ENCODE results near the gene GCC2. TPM values are rescaled to one million over a fixed set of nuclear protein-coding genes. Genes with fewer than 3 reads are reported as not detected.

The GCC2 gene
- total and polyA plus RNA-seq, 2 experiments from 2014 or later: 39.4 to 48.1 TPM

DNA sequence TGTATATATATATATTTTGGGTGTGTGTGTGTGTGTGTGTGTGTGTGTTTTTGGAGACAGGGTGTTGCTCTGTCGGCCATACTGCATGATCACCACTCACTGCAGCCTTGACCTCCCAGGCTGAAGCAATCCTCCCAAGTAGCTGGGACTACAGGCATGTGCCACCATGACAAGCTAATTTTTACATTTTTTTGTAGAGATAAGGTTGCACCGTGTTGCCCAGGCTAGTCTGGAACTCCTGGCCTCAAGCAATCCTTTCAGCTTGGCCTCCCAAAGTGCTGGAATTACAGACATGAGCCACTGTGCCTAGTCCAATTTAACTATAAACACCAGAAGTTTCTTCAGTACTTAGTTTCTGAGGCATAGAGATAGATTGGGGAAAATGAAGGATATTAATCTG lies 103.6 kb downstream of the GCC2 start:
- WGBS (ENCODE audit: low lambda C conversion rate, missing lambda C conversion rate): 83% methylated on average over 2 of the region's 2 CpGs
- H3K9me3 ChIP-seq (ENCODE audit: low read depth): no peaks in the 10 kb centered on the region
- no peak overlapping the region for H3K4me2 ChIP-seq
- peaks cover 14% of the 10 kb centered on the region for H4K20me1 ChIP-seq (ENCODE audit: insufficient read depth, poor library complexity, severe bottlenecking)
- peaks cover 98% of the 10 kb centered on the region for H3K79me2 ChIP-seq
- no peaks in the 10 kb centered on the region for H3K36me3 ChIP-seq (replicated peaks; ENCODE audit: insufficient read depth, low read depth)
- H3K27me3 ChIP-seq: no peaks in the 10 kb centered on the region
- H3K4me1 ChIP-seq (ENCODE audit: insufficient read depth): no peaks in the 10 kb centered on the region
- no peak for TF ChIP-seq EZH2 (IDR thresholded peaks at IDR 0.05; ENCODE audit: borderline replicate concordance)
- TF ChIP-seq EZH2phosphoT487 (IDR thresholded peaks at IDR 0.05; ENCODE audit: low read depth, severe bottlenecking, unreplicated experiment): no peak
- TF ChIP-seq CTCF (IDR thresholded peaks at IDR 0.05; ENCODE audit: poor library complexity): no peak
- H3K9me2 ChIP-seq (replicated peaks; ENCODE audit: insufficient read depth): no peaks in the 10 kb centered on the region
- H3K4me3 ChIP-seq: no peak overlapping the region
- no peak overlapping the region for H2AFZ ChIP-seq
- DNase-seq (ENCODE audit: low spot score): no peak
- no peak overlapping the region for H3K27ac ChIP-seq

DNA sequence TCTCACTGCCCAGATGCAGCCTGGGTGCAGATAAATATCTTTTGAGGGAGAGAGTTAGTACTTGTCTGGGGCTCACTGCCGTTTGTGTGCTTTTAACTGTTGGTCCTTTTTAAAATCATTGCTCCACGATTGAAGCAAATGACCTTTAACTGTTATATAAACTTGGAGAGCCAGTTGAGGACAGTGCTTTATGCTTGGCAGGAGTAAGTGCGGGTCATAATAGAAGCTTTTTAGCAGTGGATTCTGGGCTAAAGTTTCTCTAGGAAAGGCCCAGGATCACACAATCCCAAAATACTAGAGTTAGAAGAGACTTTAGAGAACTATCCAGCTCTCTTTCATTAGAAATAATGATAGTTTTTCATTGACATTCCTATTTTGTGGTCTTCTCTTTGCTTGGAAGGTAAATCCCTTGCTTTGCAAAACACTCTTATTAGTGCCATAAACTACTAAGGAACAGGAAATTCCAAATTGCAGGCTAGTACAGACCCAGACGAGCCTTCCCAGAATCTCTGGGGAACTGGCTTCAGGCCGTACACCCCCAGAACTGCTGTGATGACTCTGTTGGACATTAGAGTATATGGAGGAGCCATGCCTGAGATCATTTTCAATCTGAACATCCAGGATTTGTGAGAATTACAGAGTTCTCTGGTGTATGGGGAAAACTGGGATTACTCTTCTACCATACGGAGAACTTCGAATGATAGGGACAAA lies 104.4 kb downstream of the GCC2 start:
- no peak for TF ChIP-seq EZH2phosphoT487 (IDR thresholded peaks at IDR 0.05; ENCODE audit: low read depth, severe bottlenecking, unreplicated experiment)
- no peak for TF ChIP-seq CTCF (IDR thresholded peaks at IDR 0.05; ENCODE audit: poor library complexity)
- no peak for TF ChIP-seq EZH2 (IDR thresholded peaks at IDR 0.05; ENCODE audit: borderline replicate concordance)
- WGBS (ENCODE audit: low lambda C conversion rate, missing lambda C conversion rate): 70% methylated on average over 7 of the region's 7 CpGs
- Histone ChIP-seq H3K27ac (no peak overlapping the region), H3K27me3 (no peaks in the 10 kb centered on the region), H3K9me2 (replicated peaks; ENCODE audit: insufficient read depth) (no peaks in the 10 kb centered on the region), H3K4me1 (ENCODE audit: insufficient read depth) (no peaks in the 10 kb centered on the region), H3K9me3 (ENCODE audit: low read depth) (no peaks in the 10 kb centered on the region), H3K79me2 (peaks cover 98% of the 10 kb centered on the region), H2AFZ (no peak overlapping the region), H4K20me1 (ENCODE audit: insufficient read depth, poor library complexity, severe bottlenecking) (peaks cover 12% of the 10 kb centered on the region), H3K36me3 (replicated peaks; ENCODE audit: insufficient read depth, low read depth) (no peaks in the 10 kb centered on the region), H3K4me2 (no peak overlapping the region), H3K4me3 (no peak overlapping the region)
- DNase-seq (ENCODE audit: low spot score): no peak

- 83% methylated on average over 5 of the region's 5 CpGs for WGBS (ENCODE audit: low lambda C conversion rate, missing lambda C conversion rate)
- Histone ChIP-seq H3K27ac (no peak overlapping the region), H2AFZ (no peak overlapping the region), H3K36me3 (replicated peaks; ENCODE audit: insufficient read depth, low read depth) (no peaks in the 10 kb centered on the region), H3K9me2 (replicated peaks; ENCODE audit: insufficient read depth) (no peaks in the 10 kb centered on the region), H3K4me2 (no peak overlapping the region), H3K27me3 (no peaks in the 10 kb centered on the region), H3K9me3 (ENCODE audit: low read depth) (no peaks in the 10 kb centered on the region), H3K4me3 (no peak overlapping the region), H3K4me1 (ENCODE audit: insufficient read depth) (no peaks in the 10 kb centered on the region), H3K79me2 (peaks cover 99% of the 10 kb centered on the region), H4K20me1 (ENCODE audit: insufficient read depth, poor library complexity, severe bottlenecking) (peaks cover 6% of the 10 kb centered on the region)
- DNase-seq (ENCODE audit: low spot score): no peak
- TF ChIP-seq EZH2 (IDR thresholded peaks at IDR 0.05; ENCODE audit: borderline replicate concordance): no peak
- no peak for TF ChIP-seq CTCF (IDR thresholded peaks at IDR 0.05; ENCODE audit: poor library complexity)
- TF ChIP-seq EZH2phosphoT487 (IDR thresholded peaks at IDR 0.05; ENCODE audit: low read depth, severe bottlenecking, unreplicated experiment): no peak
Observed at GRCh38 chr2:108554528-108554927, 105.5 kb downstream of the GCC2 start.

Data from hepatocyte (in vitro differentiated cells).